ENCODE measurements around the gene MEOX2.

DNA sequence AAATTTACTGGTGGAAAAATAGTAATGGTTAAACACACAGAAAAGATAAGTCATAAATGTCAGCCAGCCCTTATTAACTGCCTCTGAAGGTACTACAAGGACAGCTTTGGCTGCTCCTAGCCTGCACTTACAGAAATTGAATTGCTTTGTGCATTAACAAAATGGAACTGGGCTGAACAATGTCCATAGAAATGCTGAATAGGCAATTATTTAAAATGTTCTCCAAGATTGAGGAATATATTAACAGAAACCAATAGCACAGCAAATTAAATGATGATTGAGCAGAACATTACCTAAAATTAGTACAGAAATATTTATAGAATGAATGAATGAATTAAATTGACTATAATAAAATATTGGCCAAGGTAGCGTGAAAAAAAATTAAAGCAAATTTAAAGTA is 82.3 kb downstream of the MEOX2 start:
- TF ChIP-seq, protein P1, sequence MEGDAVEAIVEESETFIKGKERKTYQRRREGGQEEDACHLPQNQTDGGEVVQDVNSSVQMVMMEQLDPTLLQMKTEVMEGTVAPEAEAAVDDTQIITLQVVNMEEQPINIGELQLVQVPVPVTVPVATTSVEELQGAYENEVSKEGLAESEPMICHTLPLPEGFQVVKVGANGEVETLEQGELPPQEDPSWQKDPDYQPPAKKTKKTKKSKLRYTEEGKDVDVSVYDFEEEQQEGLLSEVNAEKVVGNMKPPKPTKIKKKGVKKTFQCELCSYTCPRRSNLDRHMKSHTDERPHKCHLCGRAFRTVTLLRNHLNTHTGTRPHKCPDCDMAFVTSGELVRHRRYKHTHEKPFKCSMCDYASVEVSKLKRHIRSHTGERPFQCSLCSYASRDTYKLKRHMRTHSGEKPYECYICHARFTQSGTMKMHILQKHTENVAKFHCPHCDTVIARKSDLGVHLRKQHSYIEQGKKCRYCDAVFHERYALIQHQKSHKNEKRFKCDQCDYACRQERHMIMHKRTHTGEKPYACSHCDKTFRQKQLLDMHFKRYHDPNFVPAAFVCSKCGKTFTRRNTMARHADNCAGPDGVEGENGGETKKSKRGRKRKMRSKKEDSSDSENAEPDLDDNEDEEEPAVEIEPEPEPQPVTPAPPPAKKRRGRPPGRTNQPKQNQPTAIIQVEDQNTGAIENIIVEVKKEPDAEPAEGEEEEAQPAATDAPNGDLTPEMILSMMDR (conservative IDR thresholded peaks at IDR 0.05; ENCODE audit: low read depth, low read length), result no peak
- no peak for TF ChIP-seq EZH2phosphoT487 (IDR thresholded peaks at IDR 0.05; ENCODE audit: borderline replicate concordance, low read length)

All from PC-3 (cell line).